NCI-H1694 (cell line): Measurements from ENCODE around the gene MB.

Experiments
- DNase-seq: peaks from one replicate; lab custom pipeline; 2025; lab: John Stamatoyannopoulos, UW

Gene MB

DNA sequence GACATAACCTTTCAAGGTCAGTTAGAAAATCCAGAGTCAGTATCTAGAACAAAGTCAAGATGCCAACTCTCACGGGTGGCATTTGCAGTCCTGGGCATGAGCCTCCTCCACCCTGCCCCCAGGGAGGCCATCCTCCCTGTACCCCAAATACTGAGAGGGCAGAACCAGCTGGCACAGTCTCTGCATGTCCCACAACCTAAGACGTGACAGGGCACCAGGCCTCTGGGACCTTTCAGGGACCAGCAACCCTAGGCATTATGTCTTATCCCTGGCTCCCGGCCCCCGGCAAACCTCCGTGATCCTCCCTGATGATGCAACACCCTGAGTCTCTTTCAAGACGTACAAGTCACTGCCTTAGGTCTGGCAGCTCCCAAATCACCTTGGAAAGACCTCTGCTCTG lies 2.0 kb downstream of the MB start:
- no peak for DNase-seq

DNA sequence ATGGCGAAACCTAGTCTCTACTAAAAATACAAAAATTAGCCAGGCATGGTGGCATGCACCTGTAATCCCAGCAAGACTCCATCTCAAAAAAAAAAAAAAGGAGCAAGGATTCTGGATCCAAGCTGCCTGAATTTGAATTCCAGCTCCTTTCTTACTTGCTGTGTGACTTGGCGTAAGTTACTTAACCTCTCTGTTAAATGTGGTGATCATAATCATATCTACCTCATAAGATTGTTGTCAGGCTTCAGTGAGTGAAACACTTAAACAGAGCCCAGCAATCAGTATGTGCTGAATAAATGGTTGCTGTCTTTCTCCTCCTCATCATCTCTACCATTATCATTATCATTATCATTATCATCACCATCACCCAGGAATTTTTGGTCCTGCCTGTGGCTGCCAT lies 2.7 kb downstream of the MB start:
- DNase-seq = no peak

DNA sequence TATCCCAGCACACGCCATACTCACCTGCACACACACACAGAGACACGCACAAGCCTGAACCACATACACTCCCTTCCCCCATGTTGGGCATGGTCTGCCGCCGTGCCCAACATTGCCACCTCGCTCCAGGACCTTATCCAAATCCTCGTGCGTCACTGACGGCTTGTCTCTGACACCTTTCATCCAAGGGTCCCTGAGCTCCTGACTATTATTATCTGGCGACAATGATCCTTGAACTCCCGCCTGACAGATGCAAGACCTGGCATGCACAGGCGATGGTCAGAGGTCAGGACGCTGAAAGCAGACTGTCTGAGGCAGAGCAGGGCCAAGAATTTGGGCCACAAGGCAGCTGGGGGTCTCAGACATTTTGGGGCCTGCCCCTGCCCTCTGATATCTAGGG lies 4.2 kb downstream of the MB start:
- DNase-seq = no peak

DNA sequence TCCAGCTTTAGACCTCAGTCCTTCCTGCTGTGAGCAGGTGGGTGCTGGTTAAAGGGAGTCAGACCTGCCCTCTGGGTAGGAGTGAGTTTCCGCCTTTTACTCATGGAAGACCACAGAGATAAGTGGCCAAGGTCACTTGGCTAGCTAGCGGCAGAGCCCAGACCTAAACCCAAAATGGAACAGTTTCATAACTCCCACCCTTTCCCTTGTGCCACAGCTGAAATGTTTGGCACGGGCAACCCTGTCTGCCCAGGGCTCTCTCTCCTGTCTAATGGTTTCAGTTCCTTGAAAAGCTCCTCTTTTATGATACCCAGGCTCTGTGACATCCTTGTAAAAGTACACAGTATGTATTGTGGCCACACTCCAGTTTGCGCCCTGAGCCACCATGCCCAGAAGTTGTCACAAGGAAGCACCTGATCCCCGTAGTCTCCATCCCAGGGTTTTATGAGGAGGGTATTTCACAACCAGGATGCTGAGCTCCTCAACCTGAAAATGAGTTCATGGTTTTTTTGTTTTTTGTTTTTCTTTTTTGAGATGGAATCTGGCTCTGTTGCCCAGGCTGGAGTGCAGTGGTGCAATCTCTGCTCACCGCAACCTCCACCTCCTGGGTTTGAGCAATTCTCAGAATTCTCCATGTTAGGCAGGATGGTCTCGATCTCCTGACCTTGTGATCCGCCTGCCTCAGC lies 5.1 kb downstream of the MB start:
- no peak for DNase-seq

DNA sequence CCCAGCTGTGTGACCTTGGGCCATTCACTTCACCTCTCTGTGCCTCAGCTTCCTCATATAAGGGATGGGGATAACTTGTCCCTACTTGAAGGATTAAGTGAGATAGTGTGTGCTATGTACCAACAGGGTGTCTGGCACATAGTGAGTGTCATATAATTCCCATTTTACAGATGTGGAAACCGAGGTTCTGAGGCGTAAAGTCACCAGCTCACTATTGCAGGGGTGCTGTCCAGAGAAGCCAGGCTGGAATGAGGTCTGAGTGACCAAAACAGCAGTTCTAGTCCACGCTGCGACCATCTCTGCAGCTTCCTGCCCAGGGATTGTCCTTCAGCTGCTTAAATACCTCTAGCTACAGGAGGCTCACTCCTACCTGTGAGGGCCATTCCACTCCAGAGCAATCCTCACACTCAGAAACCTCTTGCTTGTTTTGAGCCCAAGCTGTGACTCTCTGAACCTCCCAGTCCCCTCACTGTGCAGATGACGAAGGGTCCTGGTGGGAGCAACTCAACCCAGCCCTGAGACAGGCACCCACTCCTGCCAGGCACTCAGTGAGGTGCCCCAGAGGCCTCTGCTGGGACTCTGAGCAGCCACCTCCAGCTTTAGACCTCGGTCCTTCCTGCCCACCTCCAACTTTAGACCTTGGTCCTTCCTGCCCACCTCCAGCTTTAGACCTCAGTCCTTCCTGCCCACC lies 5.8 kb downstream of the MB start:
- DNase-seq = no peak

DNA sequence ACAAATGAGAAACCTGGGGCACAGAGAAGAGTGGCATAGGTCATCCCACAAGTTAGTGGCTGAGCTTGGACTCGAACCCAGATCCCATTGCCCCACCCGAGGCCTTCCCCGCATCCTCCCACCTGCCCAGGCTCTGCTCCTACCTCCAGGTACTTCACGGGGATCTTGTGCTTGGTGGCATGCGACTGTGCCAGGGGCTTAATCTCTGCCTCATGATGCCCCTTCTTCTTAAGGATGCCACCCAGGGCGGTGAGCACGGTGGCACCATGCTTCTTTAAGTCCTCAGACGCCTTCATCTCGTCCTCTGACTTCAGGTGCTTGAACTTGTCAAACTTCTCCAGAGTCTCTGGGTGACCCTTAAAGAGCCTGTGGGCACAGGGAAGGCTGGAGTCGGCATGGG lies 6.4 kb downstream of the MB start:
- no peak for DNase-seq

DNA sequence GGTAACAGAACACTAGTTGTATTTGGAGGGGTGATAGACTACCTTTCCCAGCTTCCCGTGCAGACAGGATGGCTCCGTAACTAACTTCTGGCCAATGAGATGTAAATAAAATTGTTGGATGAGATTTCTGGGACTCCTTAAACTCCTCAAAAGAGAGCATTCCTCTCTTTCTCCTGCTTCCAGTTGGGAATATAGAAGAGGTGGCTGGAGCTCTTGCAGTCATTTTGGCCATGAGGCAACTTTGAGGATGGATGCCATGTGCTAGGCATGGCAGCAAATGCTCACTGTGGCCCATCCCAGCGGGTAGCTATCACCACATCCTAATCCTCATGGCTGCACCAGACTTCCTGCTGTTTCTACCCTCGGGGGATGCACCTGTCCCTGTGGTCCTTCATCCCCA lies 7.4 kb downstream of the MB start:
- DNase-seq = no peak

DNA sequence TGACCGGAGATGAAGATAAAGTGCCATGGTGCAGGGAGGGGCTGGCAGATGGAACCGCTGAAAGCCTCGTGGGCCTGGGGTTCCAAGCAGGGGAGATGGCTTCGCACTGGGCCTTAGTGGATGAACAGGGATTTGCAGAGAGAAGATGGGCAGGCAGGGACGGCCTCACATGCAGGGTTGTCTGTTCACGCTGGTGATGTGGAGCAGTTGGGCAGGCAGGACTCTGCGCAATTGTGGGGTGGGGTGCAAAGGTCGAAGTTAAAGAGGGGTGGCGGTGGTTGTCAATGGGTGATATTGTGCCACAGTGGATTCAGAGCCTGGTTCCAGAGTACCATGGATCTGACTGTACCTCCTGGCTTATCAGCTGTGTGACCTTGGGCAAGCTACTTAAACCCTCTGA lies 7.9 kb downstream of the MB start:
- DNase-seq = no peak

DNA sequence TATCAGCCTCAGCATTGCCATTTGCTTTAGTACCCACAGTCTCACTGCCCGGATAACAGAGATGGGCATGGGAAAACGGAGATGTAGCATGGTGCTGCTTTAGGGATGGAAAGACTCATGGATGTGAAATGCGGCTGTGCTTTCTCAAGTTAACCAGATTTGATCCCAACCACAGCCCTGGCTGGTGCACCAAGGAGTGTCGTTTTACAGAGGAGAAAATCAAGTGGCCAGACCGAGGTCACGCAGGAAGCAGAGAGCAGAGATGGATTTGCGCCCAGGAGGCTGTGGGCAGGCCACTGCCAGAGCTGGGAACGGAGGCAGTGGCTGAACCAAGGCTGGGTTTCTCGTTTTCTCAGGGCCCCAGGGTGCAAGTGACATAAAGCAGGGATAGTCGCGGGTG lies 9.0 kb downstream of the MB start:
- DNase-seq = no peak

DNA sequence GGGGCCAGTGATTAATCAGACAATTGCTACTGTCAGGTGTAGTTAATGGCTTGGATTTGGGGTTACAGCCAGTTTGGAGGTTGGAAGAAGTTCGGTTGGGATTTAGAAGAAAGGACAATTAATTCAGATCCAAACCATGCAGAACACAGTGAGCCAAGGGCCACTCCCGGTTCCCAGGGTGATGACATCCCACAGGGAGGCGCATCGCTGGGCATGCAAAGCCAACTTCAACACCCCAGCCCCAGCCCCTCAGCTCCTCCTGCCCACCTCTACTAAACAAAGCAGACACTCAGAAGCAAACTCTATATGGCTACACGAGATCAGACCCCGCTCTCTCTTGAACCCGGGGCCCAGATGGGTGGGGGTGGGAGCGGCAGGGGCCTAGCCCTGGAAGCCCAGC lies 10.2 kb downstream of the MB start:
- no peak for DNase-seq

DNA sequence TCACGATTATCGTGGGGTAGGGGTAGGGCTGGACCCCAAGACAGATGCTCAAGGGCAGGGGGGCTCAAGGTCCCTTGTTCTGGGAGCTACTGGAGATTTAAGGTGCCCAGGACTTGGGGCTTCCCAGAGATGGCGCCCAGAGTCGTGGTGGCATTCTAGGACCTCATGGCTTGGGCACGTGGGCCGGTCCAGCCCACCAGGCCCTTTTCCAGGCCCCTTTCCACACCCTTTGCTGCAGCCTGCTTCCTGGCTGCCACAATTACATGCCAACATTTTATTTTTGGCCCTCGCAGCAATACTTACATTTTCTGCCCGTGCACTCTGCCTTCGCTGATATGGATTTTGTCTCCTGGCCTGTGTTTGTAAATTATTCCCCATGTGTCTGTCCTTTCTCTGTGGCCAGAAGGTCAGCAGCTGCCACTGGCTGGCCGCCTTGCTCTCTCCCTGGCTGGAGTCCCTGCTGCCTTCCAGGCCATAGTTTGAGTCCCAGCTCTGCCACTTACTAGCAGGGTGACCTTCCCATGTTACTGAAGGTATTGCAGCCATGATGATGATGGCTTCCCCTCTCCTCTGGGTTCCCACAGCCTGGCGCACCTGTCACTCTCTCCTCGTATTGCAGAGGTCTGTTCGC lies 11.2 kb downstream of the MB start:
- no peak for DNase-seq

DNA sequence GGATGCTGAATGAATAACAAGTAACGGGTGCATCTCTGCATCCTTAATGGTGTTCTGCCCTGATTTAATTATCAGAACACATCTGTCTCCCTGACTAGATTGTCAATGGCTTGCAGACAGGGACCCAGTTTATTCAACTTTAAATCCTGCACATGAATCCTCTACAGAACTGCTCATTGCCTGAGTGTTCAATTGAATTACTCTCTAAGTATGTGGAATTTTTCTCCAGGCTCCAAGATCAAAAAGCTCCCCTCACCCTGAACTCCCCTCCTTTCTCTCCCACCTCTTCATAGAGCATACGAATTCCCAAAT lies 11.8 kb downstream of the MB start:
- DNase-seq = peak; percentile 49

DNA sequence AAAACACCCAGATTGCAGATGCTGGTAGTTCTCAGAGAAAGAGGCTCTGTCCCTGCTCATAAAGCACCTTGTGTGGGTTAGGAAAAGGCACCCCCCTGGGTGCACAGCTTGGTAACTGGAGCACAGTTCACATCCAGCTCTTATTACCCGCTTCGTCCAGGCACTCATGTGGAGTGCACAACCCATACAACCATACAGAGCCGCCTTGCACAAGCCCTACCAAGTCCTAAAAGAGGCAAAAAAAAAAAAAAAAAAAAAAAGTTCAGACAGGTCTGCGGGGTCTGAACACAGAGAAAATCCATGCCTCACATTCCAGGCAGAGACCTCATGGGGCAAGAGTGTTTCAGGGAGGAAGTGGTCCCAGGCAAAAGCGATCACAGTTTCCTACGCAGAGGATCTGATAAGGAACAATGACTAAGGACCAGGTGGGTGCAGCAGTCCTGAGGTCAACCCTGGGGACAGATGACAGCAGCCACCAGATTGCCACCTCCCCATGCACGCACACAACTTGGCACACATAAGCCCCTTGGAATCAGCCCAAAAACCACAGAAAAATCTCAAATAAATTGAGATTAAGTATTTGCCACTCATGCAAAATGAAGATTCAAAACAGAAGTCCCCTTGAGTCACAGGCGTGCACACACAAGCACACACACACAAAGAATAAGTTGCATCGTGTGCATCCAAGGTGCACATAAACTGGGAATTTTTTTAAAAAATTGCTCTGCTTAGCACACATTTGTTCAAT lies 12.3 kb downstream of the MB start:
- peak; percentile 47 for DNase-seq

DNA sequence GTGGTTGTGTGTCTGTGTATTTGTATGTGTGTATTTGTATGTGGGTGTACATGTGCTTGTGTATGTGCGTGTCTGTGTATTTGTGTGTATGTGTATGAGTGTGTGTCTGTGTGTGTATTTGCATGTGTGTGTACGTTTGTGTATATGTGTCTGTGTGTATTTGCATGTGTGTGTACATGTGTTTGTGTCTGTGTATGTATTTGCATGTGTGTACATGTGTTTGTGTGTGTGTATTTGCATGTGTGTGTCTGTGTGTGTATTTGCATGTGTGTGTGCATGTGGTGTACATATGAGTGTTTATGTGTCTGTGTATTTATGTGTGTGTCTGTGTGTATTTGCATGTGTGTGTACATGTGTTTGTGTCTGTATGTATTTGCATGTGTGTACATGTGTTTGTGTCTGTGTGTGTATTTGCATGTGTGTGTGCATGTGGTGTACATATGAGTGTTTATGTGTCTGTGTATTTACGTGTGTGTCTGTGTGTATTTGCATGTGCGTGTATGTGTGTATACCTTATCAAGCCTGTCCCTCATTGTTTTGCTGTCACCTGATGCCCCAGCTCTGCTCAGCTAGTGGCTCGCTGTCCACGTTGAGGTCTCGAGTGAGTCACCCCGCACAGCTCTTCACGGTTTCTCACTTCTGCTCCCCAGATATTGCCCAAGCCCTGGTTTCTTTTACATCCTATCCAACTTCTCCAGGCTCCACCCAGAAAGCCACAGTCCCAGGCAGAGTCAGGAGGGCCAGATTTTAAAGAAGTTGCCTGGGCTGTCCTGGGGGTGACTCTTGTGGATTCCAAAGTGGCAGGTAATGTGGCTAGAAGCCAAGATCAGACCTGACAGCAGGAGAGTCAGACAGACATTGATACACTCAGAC lies 15.2 kb downstream of the MB start:
- DNase-seq = no peak

DNA sequence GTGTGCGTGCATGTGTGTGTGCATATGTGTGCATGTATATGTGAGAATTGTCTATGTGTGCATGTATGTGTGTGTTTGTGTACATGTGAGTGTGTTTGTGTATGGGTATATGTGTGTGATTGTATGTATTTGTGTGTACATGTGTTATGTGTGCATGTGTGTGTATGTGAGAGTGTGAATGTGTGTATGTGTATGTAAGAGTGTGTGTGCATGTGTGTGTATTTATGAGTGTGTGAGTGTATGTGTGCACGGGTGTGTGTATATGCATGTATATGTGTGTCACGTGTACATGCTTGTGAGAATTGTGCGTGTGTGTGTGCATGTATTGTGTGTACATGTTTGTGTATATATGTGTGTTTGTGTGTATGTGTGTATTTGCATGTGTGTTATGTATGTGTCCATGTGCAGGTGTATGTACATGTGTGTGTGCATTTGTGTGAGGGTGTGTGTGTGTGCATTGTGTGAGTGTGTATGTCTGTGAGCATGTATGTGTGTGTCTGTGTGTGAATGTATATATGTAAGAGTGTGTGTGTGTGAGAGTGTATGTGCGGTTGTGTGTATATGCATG lies 16.0 kb downstream of the MB start:
- no peak for DNase-seq

DNA sequence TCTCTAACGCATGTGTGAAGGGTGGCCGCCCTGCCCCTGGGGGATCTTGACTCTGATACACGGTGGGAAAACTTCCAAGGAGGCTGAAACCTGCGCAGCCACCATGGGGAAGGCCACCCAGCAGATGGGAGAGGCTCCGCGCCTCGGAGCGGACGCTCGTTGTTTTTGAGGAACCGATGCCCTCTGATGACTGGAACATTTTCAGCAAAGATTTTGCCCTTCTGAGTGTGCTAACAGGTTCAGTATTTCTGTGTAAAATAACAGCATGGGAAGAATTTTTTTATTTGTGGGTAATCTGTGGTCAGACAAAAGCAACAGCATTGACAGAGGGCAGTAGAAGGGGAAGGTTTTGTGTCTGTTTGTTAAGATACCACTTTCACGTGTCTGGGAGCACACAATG lies 16.7 kb downstream of the MB start:
- DNase-seq = no peak

DNA sequence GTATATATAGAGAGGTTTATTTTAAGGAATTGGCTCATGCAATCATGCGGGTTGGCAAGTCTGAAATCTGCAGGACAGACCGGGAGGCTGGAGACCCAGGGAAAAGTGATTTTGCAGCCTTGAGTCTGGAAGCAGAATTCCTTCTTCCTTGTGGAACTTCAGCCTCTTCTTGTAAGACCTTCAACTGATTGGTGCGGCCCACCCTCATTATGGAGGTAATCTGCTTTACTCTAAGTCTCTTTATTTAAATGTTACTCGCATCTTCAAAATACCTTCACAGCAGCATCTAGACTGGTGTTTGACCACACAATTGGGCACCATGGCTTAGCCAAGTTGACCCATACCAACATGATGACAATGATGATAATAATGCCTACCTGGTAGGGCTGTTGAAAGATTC lies 17.8 kb downstream of the MB start:
- no peak for DNase-seq

DNA sequence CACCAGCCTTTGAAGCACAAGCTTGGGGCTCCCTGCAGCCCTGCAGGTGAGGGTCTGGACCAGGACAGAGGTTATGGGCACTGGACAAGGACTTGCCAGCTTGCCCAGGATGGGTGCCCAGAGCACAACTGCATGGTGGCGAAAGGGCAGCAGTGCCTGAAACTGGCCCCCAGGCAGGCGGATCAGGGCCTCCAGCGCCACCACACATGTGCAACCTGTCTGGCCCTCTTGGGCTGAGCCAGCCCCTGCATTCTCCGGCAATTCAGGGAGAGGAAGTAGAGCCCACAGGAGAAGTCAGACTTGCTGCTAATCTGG lies 18.8 kb downstream of the MB start:
- DNase-seq = no peak

DNA sequence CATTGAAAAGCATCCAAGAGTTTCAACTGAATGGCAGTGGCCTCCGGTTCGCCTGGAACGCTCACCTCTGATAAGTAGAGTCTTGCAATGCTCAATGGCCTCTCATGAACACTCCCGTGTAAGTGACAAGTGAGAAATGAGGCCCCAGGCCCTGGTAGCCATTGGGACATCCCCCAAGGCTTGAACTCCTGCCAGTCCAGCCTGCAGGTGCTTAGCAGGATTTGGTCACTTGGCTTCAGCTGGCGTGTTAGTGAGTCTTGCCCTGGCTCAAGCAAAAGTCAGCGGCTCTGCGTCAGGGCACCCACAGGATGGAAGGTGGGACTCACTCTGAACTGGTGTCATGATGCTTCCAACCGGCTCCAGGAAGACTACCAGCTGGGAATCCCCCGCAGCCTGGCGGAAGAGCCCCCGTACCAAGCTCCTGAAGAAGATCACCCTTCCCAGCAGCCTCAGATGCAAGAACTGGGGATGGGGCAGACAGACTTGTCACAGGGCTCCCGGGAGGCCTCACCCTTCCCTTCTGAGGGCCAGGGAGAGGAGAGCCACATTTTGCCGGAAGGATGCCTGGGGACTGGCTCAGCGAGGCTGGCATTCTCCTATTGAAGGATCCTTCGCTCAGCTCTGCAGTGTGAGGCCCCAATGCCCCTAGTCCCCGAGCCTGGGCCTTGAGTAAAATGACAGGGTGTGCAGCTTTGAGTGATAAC lies 19.3 kb downstream of the MB start:
- no peak for DNase-seq

DNA sequence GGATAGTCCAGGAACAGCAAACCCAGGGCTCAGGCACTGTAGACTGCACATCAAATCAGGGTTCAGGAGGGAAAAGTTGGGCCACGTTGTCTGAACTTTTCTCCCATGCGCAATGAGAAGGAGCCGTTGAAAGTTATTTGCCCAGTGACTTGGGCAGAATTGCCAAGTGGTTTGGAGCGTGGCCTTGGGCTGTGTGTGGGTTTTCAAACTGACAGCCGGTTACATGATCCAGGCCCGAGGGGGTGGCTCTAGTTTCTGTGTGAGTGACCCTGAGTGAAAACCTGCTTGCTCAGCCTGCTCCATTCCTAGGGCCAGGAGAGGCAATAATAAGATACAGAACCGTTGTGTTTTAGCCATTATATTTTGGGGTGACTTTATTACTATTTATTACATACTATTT lies 20.3 kb downstream of the MB start:
- DNase-seq = no peak

DNA sequence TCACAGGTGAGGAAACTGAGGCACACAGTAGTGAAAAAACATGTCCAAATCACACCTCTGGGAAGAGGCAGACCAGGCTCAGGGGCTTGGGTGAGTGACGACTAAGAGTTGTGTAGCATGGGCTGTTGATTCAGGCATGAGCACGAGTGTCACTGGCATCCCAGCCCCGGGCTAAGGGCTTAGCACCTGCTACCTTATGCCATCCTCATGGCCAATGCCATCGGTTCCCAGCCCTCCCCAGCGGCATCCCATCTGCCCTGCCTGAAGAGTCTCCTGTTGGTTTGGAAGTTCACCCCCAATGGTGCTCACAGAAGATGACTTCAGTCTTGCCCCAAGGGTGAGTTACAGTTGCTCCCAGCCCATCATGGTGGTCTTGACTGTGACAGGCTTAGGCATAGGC lies 22.4 kb downstream of the MB start:
- DNase-seq = no peak
